Aorta (tissue), 5 donors: ENCODE results near the gene OIT3. TPM values are rescaled to one million over a fixed set of nuclear protein-coding genes. Genes with fewer than 3 reads are reported as not detected.

Source experiments
- ATAC-seq: fragments of 200-7000 bp; cut with Tn5 transposase; one replicate; pipeline ENCODE4 v1.9.1; 2022; ENCODE audit warnings: moderate library complexity; ENCODE audit not compliant: low FRiP score
- DNase-seq, 2 donors: peaks; one replicate each; pipeline ENCODE4 v3.0.0-alpha.2; 2020
- H3K27ac ChIP-seq, 2 donors: one replicate each; pipeline ENCODE4 v1.5.1; 2013; ENCODE audit warnings: low read length in 2 of 2, mild to moderate bottlenecking in 2 of 2, moderate library complexity in 2 of 2, control low read depth in 1 of 2, inconsistent platforms in 1 of 2, low read depth in 1 of 2
- H3K27me3 ChIP-seq, 2 donors: one replicate each; pipeline ENCODE4 v1.6.1; 2013; ENCODE audit warnings: control low read depth in 1 of 2, low read length in 1 of 2, mild to moderate bottlenecking in 1 of 2, moderate library complexity in 1 of 2; ENCODE audit not compliant: insufficient read depth in 2 of 2, control insufficient read depth in 1 of 2
- H3K36me3 ChIP-seq, 2 donors: one replicate each; pipeline ENCODE4 v1.6.1; 2013; ENCODE audit warnings: control low read depth in 1 of 2, low read length in 1 of 2, mild to moderate bottlenecking in 1 of 2; ENCODE audit not compliant: insufficient read depth in 2 of 2, control insufficient read depth in 1 of 2
- H3K4me1 ChIP-seq, 2 donors: one replicate each; pipeline ENCODE4 v1.6.1; 2013; ENCODE audit warnings: low read length in 2 of 2, control low read depth in 1 of 2, mild to moderate bottlenecking in 1 of 2, moderate library complexity in 1 of 2; ENCODE audit not compliant: insufficient read depth in 2 of 2, control insufficient read depth in 1 of 2
- H3K4me3 ChIP-seq, 2 donors: one replicate each; pipeline ENCODE4 v1.5.1; 2013; ENCODE audit warnings: low read length in 2 of 2, control low read depth in 1 of 2, mild to moderate bottlenecking in 1 of 2
- H3K9me3 ChIP-seq: one replicate; pipeline ENCODE4 v1.6.1; 2013; ENCODE audit warnings: mild to moderate bottlenecking, low read length; ENCODE audit not compliant: control insufficient read depth
- WGBS, 2 donors: extraction: QIAGEN DNeasy Blood & Tissue Kit; methylation state at CpG; one replicate each; pipeline ENCODE4 v1.1.7; 2013; 5-methylcytosine and 5-hydroxymethylcytosine counted together
- intact Hi-C, 2 donors: fragments of 100-400 bp; cut with DNase I; formaldehyde crosslinking; loops; one replicate each; pipeline versions ENCODE4 v1.14.2 to v1.15.0; 2022
- polyA plus RNA-seq, 2 donors: library from polyadenylated mRNA; stranded (reverse); fragments of 200-250 nt; gene quantifications; one replicate each; pipeline ENCODE4 v1.2.3, GENCODE V29; 2013
- total RNA-seq, 2 donors: library from RNA; stranded (reverse); fragmentation: NEBNext Ultra II Directional; extraction: Animal tissue kit (Norgen Biotek cat#: 25700); gene quantifications; one replicate each; pipeline ENCODE4 v1.2.1, GENCODE V29; 2021
- donor health status: healthy with polysubstance abuse.
- donor health status: Bipolar disorder and iron deficiency.
- donor health status: DM: no; HTN: no; CAD: no.
- donor health status: DM: no; HTN: no; CAD: no.
- donor health status: DM: yes; HTN: yes; CAD: no.

The OIT3 gene
- total and polyA plus RNA-seq, 4 donors = 0.15 to 0.23 TPM; not detected in 2

GRCh38 chr10:72981028-72981881, 87.7 kb downstream of the OIT3 start:
- Histone ChIP-seq H3K4me1 (no peaks in the 10 kb centered on the region), H3K27ac (no peak overlapping the region), H3K4me3 (no peak overlapping the region), H3K36me3 (no peaks in the 10 kb centered on the region), H3K9me3 (peaks cover 1% of the 10 kb centered on the region), H3K27me3 (no peaks in the 10 kb centered on the region)
- no peak for DNase-seq
- intact Hi-C loops = no loop called here
- ATAC-seq = no peak
- WGBS, 2 donors = 82 to 93% methylated on average over 4 of the region's 4 CpGs

GRCh38 chr10:72981882-72982529, 88.5 kb downstream of the OIT3 start:
- intact Hi-C loops = no loop called here
- ATAC-seq (no peak), DNase-seq (no peak)
- Histone ChIP-seq H3K27ac (no peak overlapping the region), H3K9me3 (peaks cover 1% of the 10 kb centered on the region), H3K4me3 (no peak overlapping the region), H3K27me3 (no peaks in the 10 kb centered on the region), H3K36me3 (no peaks in the 10 kb centered on the region), H3K4me1 (no peaks in the 10 kb centered on the region)
- WGBS, 2 donors = 90 to 91% methylated on average over 2 of the region's 2 CpGs

Other genes with a start within 250 kb of the OIT3 start
- gene MCU, start 201.6 kb upstream of the OIT3 start, total RNA-seq = 10 to 100 TPM; 31.5 to 45.6 TPM
- 10 to 100 TPM; 18.3 to 21.7 TPM for gene MCU, start 201.6 kb upstream of the OIT3 start, polyA plus RNA-seq
- gene PLA2G12B, start 61.1 kb downstream of the OIT3 start, total RNA-seq = not detected
- gene PLA2G12B, start 61.1 kb downstream of the OIT3 start, polyA plus RNA-seq = 1 to 10 TPM in 1 of 2 donors, not detected in 1; 4.4 TPM
- gene P4HA1, start 203.1 kb downstream of the OIT3 start, total RNA-seq = 10 to 100 TPM; 43.5 to 72.5 TPM
- 10 to 100 TPM; 10.6 to 13.8 TPM for gene P4HA1, start 203.1 kb downstream of the OIT3 start, polyA plus RNA-seq
- gene NUDT13, start 216.7 kb downstream of the OIT3 start, total RNA-seq = 1 to 10 TPM; 1.1 to 1.7 TPM
- 1 to 10 TPM; 2.4 to 3.6 TPM for gene NUDT13, start 216.7 kb downstream of the OIT3 start, polyA plus RNA-seq